Progenitor cell of endocrine pancreas (in vitro differentiated cells): ENCODE measurements around the gene GLRA3. TPM values are rescaled to one million over a fixed set of nuclear protein-coding genes. Genes with fewer than 3 reads are reported as not detected.

Source experiments
- DNase-seq: peaks from one replicate; pipeline ENCODE4 v3.0.0; 2021; ENCODE audit warnings: low spot score; ENCODE audit not compliant: unreplicated experiment
- H3K27ac Mint-ChIP-seq: 2 replicates; pipeline ENCODE4 v1.8.0; 2021; ENCODE audit warnings: mild to moderate bottlenecking, moderate library complexity, mixed read lengths
- H3K27me3 Mint-ChIP-seq: 2 replicates; pipeline ENCODE4 v1.8.0; 2021; ENCODE audit warnings: mixed read lengths
- H3K36me3 Mint-ChIP-seq: 2 replicates; pipeline ENCODE4 v1.8.0; 2022; ENCODE audit warnings: mixed read lengths; ENCODE audit not compliant: insufficient read depth
- H3K4me1 Mint-ChIP-seq: 2 replicates; pipeline ENCODE4 v1.8.0; 2021; ENCODE audit warnings: low read depth, mixed read lengths
- H3K4me3 Mint-ChIP-seq: 2 replicates; pipeline ENCODE4 v1.8.0; 2021; ENCODE audit warnings: low read depth, mild to moderate bottlenecking, moderate library complexity, mixed read lengths
- H3K9me3 Mint-ChIP-seq: 2 replicates; pipeline ENCODE4 v1.8.0; 2021; ENCODE audit warnings: low read depth, mixed read lengths
- CTCF ChIP-seq: fragments of 200-600 bp; sonication (generic); IDR thresholded peaks from one replicate; pipeline ENCODE4 v1.5.0; 2021; ENCODE audit warnings: antibody characterized with exemption, mild to moderate bottlenecking; ENCODE audit not compliant: unreplicated experiment
- total RNA-seq: library from RNA; stranded (reverse); gene quantifications from 2 replicates; pipeline ENCODE4 v1.2.1, GENCODE V29; 2021

GLRA3 gene
- total RNA-seq, 1 donor from 2014 or later, result 0.10 TPM

DNA sequence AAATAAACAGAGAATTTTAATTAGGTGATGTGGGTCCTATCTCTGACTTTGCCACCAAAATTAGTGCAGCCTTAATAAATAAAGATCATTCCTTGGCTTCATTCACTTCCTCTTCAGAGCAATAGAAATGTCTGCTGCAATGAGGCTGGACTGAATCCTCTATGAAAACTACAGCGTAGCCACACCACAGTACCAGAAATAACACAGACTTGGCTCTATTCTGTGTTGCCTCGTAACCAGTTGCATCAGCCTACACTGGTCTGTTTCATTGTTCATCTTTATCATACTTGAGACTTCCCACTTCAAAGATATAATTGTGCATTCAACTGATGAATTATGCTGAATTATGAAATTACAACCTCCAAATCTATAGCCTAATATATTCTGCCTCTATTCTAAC lies 15.8 kb downstream of the GLRA3 start:
- no peak for DNase-seq
- no peaks in the 10 kb centered on the region for H3K27me3 Mint-ChIP-seq
- no peak overlapping the region for H3K4me3 Mint-ChIP-seq
- peaks cover 9% of the 10 kb centered on the region for H3K9me3 Mint-ChIP-seq
- no peaks in the 10 kb centered on the region for H3K4me1 Mint-ChIP-seq
- no peak for TF ChIP-seq CTCF
- no peaks in the 10 kb centered on the region for H3K36me3 Mint-ChIP-seq
- H3K27ac Mint-ChIP-seq, result no peak overlapping the region

- H3K27me3 Mint-ChIP-seq, result no peaks in the 10 kb centered on the region
- TF ChIP-seq CTCF, result no peak
- DNase-seq, result no peak
- H3K36me3 Mint-ChIP-seq, result no peaks in the 10 kb centered on the region
- H3K27ac Mint-ChIP-seq, result no peak overlapping the region
- peaks cover 9% of the 10 kb centered on the region for H3K9me3 Mint-ChIP-seq
- no peak overlapping the region for H3K4me3 Mint-ChIP-seq
- H3K4me1 Mint-ChIP-seq, result no peaks in the 10 kb centered on the region
Observed at GRCh38 chr4:174810834-174811233, 18.2 kb downstream of the GLRA3 start.

- no peak for DNase-seq
- no peaks in the 10 kb centered on the region for H3K36me3 Mint-ChIP-seq
- peaks cover 1% of the 10 kb centered on the region for H3K4me1 Mint-ChIP-seq
- no peaks in the 10 kb centered on the region for H3K27me3 Mint-ChIP-seq
- no peak overlapping the region for H3K27ac Mint-ChIP-seq
- no peak overlapping the region for H3K4me3 Mint-ChIP-seq
- peaks cover 3% of the 10 kb centered on the region for H3K9me3 Mint-ChIP-seq
- TF ChIP-seq CTCF, result no peak
Observed at GRCh38 chr4:174808836-174809235, 20.2 kb downstream of the GLRA3 start.

DNA sequence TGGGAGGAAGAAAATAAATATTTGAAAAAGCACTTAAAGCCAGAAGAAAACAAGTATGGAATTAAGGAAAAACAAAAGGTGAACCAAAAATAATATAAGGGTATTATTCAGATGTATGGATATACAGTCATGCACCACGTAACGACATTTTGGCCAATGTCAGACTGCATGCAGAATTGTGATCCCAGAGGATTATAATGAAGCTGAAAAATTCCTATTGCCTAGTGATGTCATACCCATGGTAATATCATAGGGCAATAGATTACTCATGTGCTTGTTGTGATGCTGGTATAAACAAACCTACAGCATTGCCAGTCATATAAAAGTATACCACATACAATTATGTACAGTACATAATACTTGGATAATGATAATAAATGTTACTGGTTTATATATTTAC lies 20.9 kb downstream of the GLRA3 start:
- peaks cover 1% of the 10 kb centered on the region for H3K4me1 Mint-ChIP-seq
- H3K9me3 Mint-ChIP-seq, result peaks cover 3% of the 10 kb centered on the region
- H3K27ac Mint-ChIP-seq, result no peak overlapping the region
- no peaks in the 10 kb centered on the region for H3K36me3 Mint-ChIP-seq
- TF ChIP-seq CTCF, result no peak
- no peaks in the 10 kb centered on the region for H3K27me3 Mint-ChIP-seq
- DNase-seq, result no peak
- no peak overlapping the region for H3K4me3 Mint-ChIP-seq

GRCh38 chr4:174805746-174806145 lies 23.3 kb downstream of the GLRA3 start:
- no peaks in the 10 kb centered on the region for H3K36me3 Mint-ChIP-seq
- peaks cover 1% of the 10 kb centered on the region for H3K4me1 Mint-ChIP-seq
- H3K4me3 Mint-ChIP-seq, result no peak overlapping the region
- DNase-seq, result no peak
- H3K9me3 Mint-ChIP-seq, result peaks cover 15% of the 10 kb centered on the region
- no peak overlapping the region for H3K27ac Mint-ChIP-seq
- H3K27me3 Mint-ChIP-seq, result no peaks in the 10 kb centered on the region
- TF ChIP-seq CTCF, result no peak
